SK-N-SH (cell line): ENCODE data around the gene RNPEPL1. TPM values are rescaled to one million over a fixed set of nuclear protein-coding genes. Genes with fewer than 3 reads are reported as not detected.

ENCODE experiments used
- CTCF ChIA-PET: fragments of 300-600, 350-600 bp; formaldehyde crosslinking; extraction: SDS; loops from one replicate; lab custom pipeline; 2021; lab: Yijun Ruan, JAX
- POLR2A ChIA-PET: fragments of 350-600 bp; sonication (Branson Sonifier 250); formaldehyde crosslinking; extraction: SDS; loops from one replicate; lab custom pipeline; 2020; ENCODE audit warnings: antibody characterized with exemption, inconsistent platforms; lab: Yijun Ruan, JAX
- DNase-seq: peaks from one replicate; pipeline ENCODE4 v3.0.0; 2012
- H2AFZ ChIP-seq: fragments of 200-600 bp; sonication (generic); 2 replicates; pipeline ENCODE4 v1.8.1; 2016; ENCODE audit warnings: antibody characterized with exemption, mild to moderate bottlenecking, low read depth
- H3F3A ChIP-seq: fragments of 200-600 bp; sonication (generic); replicated peaks from 2 replicates; pipeline ENCODE3; 2016; ENCODE audit warnings: antibody characterized with exemption, mild to moderate bottlenecking; ENCODE audit not compliant: insufficient read depth
- H3K27ac ChIP-seq, 2 experiments: fragments of 200-500 bp in 1 of 2; fragments of 200-600 bp in 1 of 2; sonication (Bioruptor generic) in 1 of 2; sonication (generic), shearing (Covaris generic) in 1 of 2; 2 replicates each; pipeline versions ENCODE4 v1.5.1 to v1.6.1; 2014 to 2016; ENCODE audit warnings: low read depth in 2 of 2, inconsistent platforms in 1 of 2, low read length in 1 of 2, mild to moderate bottlenecking in 1 of 2, mixed read lengths in 1 of 2
- H3K27me3 ChIP-seq: fragments of 200-600 bp; sonication (generic), shearing (Covaris generic); 2 replicates; pipeline ENCODE4 v1.6.1; 2016; ENCODE audit warnings: mixed run types; ENCODE audit not compliant: insufficient read depth
- H3K36me3 ChIP-seq, 2 experiments: fragments of 200-500 bp in 1 of 2; fragments of 200-600 bp in 1 of 2; sonication (Bioruptor generic) in 1 of 2; sonication (generic) in 1 of 2; replicated peaks in 1 of 2; 2 replicates each; pipeline versions ENCODE3 to v1.5.1; 2014 to 2016; ENCODE audit warnings: low read length in 1 of 2, mild to moderate bottlenecking in 1 of 2; ENCODE audit not compliant: insufficient read depth in 2 of 2, control insufficient read depth in 1 of 2
- H3K4me1 ChIP-seq, 2 experiments: fragments of 200-500 bp in 1 of 2; fragments of 200-600 bp in 1 of 2; sonication (Bioruptor generic) in 1 of 2; sonication (generic), shearing (Covaris generic) in 1 of 2; 2 replicates each; pipeline versions ENCODE4 v1.5.1 to v1.6.1; 2014 to 2016; ENCODE audit warnings: low read depth in 1 of 2, low read length in 1 of 2, mixed run types in 1 of 2; ENCODE audit not compliant: insufficient read depth in 2 of 2, control insufficient read depth in 1 of 2
- H3K4me2 ChIP-seq: fragments of 200-600 bp; sonication (generic), shearing (Covaris generic); 2 replicates; pipeline ENCODE4 v1.6.1; 2017; ENCODE audit warnings: mixed run types
- H3K4me3 ChIP-seq, 2 experiments: fragments of 200-500 bp in 1 of 2; fragments of 200-600 bp in 1 of 2; sonication (Bioruptor generic) in 1 of 2; sonication (generic), shearing (Covaris generic) in 1 of 2; 2 replicates each; pipeline versions ENCODE4 v1.5.1 to v1.8.1; 2014 to 2016; ENCODE audit warnings: low read depth in 2 of 2, inconsistent platforms in 1 of 2, low read length in 1 of 2, mild to moderate bottlenecking in 1 of 2, mixed read lengths in 1 of 2, moderate library complexity in 1 of 2
- H3K79me2 ChIP-seq: fragments of 200-600 bp; sonication (generic); 2 replicates; pipeline ENCODE4 v1.8.1; 2017; ENCODE audit warnings: mild to moderate bottlenecking; ENCODE audit not compliant: insufficient read depth
- H3K9ac ChIP-seq: fragments of 200-600 bp; sonication (generic); 2 replicates; pipeline ENCODE4 v1.6.1; 2017; ENCODE audit warnings: mixed run types
- H3K9me2 ChIP-seq: fragments of 200-600 bp; sonication (generic); 2 replicates; pipeline ENCODE4 v1.6.1; 2017; ENCODE audit warnings: mixed run types
- H3K9me3 ChIP-seq: fragments of 200-600 bp; sonication (generic); 2 replicates; pipeline ENCODE4 v1.6.1; 2017; ENCODE audit warnings: mixed run types, mild to moderate bottlenecking, moderate library complexity
- H4K20me1 ChIP-seq: fragments of 200-600 bp; sonication (generic); 2 replicates; pipeline ENCODE4 v1.6.1; 2017; ENCODE audit warnings: mild to moderate bottlenecking, mixed run types; ENCODE audit not compliant: insufficient read depth
- CHD2 ChIP-seq: fragments of 150-350 bp; IDR thresholded peaks from 2 replicates; pipeline ENCODE4 v1.6.1; 2018; ENCODE audit warnings: low read length; ENCODE audit not compliant: partially characterized antibody
- EZH2phosphoT487 ChIP-seq: fragments of 200-600 bp; sonication (generic); IDR thresholded peaks from 2 replicates; pipeline ENCODE4 v1.6.1; 2017; ENCODE audit warnings: low read depth, mixed run types, mild to moderate bottlenecking, antibody characterized with exemption, moderate library complexity, borderline replicate concordance
- FOSL2 ChIP-seq: IDR thresholded peaks from 2 replicates; pipeline ENCODE4 v1.4.0; 2012; ENCODE audit warnings: low read depth, mild to moderate bottlenecking, moderate library complexity, borderline replicate concordance
- FOXJ3 ChIP-seq: sonication (generic); formaldehyde crosslinking; IDR thresholded peaks from 2 replicates; pipeline ENCODE4 v1.5.1; 2020; ENCODE audit warnings: mild to moderate bottlenecking, missing genetic modification reagents
- JUND ChIP-seq: IDR thresholded peaks from 2 replicates; pipeline ENCODE4 v1.4.0; 2012
- NFIC ChIP-seq: IDR thresholded peaks from 2 replicates; pipeline ENCODE4 v1.4.0; 2012; ENCODE audit warnings: borderline replicate concordance
- POLR2AphosphoS5 ChIP-seq: IDR thresholded peaks from 2 replicates; pipeline ENCODE4 v1.6.1; 2012; ENCODE audit warnings: low read depth, low read length
- RAD21 ChIP-seq: IDR thresholded peaks from 2 replicates; pipeline ENCODE4 v1.6.1; 2012; ENCODE audit warnings: mild to moderate bottlenecking, low read length
- TCF12 ChIP-seq: IDR thresholded peaks from 2 replicates; pipeline ENCODE4 v1.4.0; 2012
- WGBS: methylation state at CpG from one replicate; pipeline ENCODE4 v1.1.6; 2017; ENCODE audit warnings: low lambda C conversion rate; 5-methylcytosine and 5-hydroxymethylcytosine counted together
- polyA plus RNA-seq, 3 experiments: library from polyadenylated mRNA; depleted of rRNA; stranded (reverse); fragments of >200 nt; gene quantifications; 2 replicates each; pipeline ENCODE4 v1.2.3, GENCODE V29; 2012
- TF ChIP-seq, protein P1 (sequence below): IDR thresholded peaks from 2 replicates; pipeline ENCODE4 v1.6.1; 2012; ENCODE audit warnings: mild to moderate bottlenecking, low read depth, low read length, moderate library complexity
- TF ChIP-seq, protein P2 (sequence below): IDR thresholded peaks from 2 replicates; pipeline ENCODE4; 2012
- TF ChIP-seq, protein P3 (sequence below): fragments of 150-350 bp; IDR thresholded peaks from 2 replicates; pipeline ENCODE4 v1.6.1; 2016; ENCODE audit warnings: mild to moderate bottlenecking, low read depth, low read length
- TF ChIP-seq, protein P4 (sequence below): fragments of 150-350 bp; IDR thresholded peaks from 2 replicates; pipeline ENCODE4 v1.6.1; 2017; ENCODE audit warnings: antibody characterized with exemption, low read length, low read depth, borderline replicate concordance
- TF ChIP-seq, protein P5 (sequence below): fragments of 200-600 bp; sonication (generic); IDR thresholded peaks from 2 replicates; pipeline ENCODE4 v1.6.1; 2017; ENCODE audit warnings: antibody characterized with exemption, mild to moderate bottlenecking, moderate library complexity
- TF ChIP-seq, protein P6 (sequence below): IDR thresholded peaks from 2 replicates; pipeline ENCODE4 v1.4.0; 2012; ENCODE audit warnings: low read depth, borderline replicate concordance

RNPEPL1 gene
- polyA plus RNA-seq, 1 of the 3 experiments (the other 2 are of a cell fraction): 14.3 TPM

DNA sequence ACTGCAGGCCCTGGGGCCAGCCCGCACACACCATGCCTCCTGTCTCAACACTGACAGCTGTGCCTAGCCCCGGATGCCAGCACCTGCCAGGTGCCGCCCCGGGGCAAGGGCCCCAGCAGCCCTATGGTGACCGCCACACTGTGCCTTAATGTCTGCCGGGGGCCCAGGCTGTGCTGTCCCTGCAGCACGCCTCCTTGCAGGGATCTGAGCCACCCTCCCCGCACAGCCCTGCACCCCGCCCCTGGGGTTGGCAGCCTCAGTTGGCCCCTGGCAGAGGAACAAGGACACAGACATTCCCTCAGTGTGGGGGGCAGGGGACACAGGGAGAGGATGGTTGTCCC, 9.8 kb downstream of the RNPEPL1 start (continued):
- TF ChIP-seq, protein P1, sequence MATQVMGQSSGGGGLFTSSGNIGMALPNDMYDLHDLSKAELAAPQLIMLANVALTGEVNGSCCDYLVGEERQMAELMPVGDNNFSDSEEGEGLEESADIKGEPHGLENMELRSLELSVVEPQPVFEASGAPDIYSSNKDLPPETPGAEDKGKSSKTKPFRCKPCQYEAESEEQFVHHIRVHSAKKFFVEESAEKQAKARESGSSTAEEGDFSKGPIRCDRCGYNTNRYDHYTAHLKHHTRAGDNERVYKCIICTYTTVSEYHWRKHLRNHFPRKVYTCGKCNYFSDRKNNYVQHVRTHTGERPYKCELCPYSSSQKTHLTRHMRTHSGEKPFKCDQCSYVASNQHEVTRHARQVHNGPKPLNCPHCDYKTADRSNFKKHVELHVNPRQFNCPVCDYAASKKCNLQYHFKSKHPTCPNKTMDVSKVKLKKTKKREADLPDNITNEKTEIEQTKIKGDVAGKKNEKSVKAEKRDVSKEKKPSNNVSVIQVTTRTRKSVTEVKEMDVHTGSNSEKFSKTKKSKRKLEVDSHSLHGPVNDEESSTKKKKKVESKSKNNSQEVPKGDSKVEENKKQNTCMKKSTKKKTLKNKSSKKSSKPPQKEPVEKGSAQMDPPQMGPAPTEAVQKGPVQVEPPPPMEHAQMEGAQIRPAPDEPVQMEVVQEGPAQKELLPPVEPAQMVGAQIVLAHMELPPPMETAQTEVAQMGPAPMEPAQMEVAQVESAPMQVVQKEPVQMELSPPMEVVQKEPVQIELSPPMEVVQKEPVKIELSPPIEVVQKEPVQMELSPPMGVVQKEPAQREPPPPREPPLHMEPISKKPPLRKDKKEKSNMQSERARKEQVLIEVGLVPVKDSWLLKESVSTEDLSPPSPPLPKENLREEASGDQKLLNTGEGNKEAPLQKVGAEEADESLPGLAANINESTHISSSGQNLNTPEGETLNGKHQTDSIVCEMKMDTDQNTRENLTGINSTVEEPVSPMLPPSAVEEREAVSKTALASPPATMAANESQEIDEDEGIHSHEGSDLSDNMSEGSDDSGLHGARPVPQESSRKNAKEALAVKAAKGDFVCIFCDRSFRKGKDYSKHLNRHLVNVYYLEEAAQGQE: no peak
- TF ChIP-seq, protein P2, sequence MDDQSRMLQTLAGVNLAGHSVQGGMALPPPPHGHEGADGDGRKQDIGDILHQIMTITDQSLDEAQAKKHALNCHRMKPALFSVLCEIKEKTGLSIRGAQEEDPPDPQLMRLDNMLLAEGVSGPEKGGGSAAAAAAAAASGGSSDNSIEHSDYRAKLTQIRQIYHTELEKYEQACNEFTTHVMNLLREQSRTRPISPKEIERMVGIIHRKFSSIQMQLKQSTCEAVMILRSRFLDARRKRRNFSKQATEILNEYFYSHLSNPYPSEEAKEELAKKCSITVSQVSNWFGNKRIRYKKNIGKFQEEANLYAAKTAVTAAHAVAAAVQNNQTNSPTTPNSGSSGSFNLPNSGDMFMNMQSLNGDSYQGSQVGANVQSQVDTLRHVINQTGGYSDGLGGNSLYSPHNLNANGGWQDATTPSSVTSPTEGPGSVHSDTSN: no peak
- TF ChIP-seq TCF12: no peak

DNA sequence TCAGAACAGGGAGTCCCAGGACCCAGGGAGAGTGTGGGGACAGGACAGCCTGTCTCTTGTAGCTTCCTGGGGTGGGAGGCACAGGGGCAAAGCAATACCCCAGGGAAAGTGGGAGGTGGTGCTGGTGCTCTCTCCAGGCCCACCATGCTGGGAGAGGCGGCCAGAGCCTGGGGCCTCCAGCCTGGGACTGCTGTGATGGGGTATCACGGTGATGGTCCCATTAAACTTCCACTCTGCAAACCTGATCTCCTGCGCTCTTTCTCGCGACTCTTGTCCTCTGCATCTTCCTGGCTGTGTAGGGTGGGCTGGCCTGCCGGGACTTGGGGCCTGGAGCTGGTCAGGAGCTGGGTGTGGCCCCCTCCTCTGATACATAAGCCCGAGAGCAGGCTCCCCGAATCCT, 10.2 kb downstream of the RNPEPL1 start:
- Histone ChIP-seq H2AFZ (no peak overlapping the region), H3K27ac (no peak overlapping the region), H3K4me3 (no peak overlapping the region), H3K79me2 (peaks cover 42% of the 10 kb centered on the region), H3K4me2 (no peak overlapping the region), H3K27me3 (no peaks in the 10 kb centered on the region), H3K9me3 (no peaks in the 10 kb centered on the region), H3K4me1 (peaks cover 0 to 7% of the 10 kb centered on the region in 2 experiments; a peak in 1 of 4 replicates), H3K9me2 (no peaks in the 10 kb centered on the region), H3K36me3 (peaks cover 8 to 44% of the 10 kb centered on the region in 2 experiments), H3K9ac (no peak overlapping the region), H3F3A (peaks cover 3% of the 10 kb centered on the region), H4K20me1 (peaks cover 17% of the 10 kb centered on the region; the same call in 1 of the 2 replicates)
- ChIA-PET CTCF (interaction anchor here (1.9 to 3.1 kb wide), 2 partner anchors 12 to 64 kb away, joined by 6 to 14 read pairs; no protein-coding TSS in a partner anchor), POLR2A (interaction anchor here (0.9 kb wide), 1 partner anchor 10 kb away, joined by 3 read pairs; the partner anchor contains the start of gene RNPEPL1)
- no peak for DNase-seq
- whole genome bisulfite sequencing: 92% methylated on average over 6 of the region's 8 CpGs
- TF ChIP-seq, protein P3, sequence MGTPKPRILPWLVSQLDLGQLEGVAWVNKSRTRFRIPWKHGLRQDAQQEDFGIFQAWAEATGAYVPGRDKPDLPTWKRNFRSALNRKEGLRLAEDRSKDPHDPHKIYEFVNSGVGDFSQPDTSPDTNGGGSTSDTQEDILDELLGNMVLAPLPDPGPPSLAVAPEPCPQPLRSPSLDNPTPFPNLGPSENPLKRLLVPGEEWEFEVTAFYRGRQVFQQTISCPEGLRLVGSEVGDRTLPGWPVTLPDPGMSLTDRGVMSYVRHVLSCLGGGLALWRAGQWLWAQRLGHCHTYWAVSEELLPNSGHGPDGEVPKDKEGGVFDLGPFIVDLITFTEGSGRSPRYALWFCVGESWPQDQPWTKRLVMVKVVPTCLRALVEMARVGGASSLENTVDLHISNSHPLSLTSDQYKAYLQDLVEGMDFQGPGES: no peak
- TF ChIP-seq, protein P1: no peak
- TF ChIP-seq, protein P2: no peak
- TF ChIP-seq, protein P4, sequence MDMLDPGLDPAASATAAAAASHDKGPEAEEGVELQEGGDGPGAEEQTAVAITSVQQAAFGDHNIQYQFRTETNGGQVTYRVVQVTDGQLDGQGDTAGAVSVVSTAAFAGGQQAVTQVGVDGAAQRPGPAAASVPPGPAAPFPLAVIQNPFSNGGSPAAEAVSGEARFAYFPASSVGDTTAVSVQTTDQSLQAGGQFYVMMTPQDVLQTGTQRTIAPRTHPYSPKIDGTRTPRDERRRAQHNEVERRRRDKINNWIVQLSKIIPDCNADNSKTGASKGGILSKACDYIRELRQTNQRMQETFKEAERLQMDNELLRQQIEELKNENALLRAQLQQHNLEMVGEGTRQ: no peak
- no peak for TF ChIP-seq RAD21
- TF ChIP-seq FOSL2: no peak
- no peak for TF ChIP-seq JUND
- no peak for TF ChIP-seq POLR2AphosphoS5
- TF ChIP-seq NFIC: no peak
- TF ChIP-seq, protein P5, sequence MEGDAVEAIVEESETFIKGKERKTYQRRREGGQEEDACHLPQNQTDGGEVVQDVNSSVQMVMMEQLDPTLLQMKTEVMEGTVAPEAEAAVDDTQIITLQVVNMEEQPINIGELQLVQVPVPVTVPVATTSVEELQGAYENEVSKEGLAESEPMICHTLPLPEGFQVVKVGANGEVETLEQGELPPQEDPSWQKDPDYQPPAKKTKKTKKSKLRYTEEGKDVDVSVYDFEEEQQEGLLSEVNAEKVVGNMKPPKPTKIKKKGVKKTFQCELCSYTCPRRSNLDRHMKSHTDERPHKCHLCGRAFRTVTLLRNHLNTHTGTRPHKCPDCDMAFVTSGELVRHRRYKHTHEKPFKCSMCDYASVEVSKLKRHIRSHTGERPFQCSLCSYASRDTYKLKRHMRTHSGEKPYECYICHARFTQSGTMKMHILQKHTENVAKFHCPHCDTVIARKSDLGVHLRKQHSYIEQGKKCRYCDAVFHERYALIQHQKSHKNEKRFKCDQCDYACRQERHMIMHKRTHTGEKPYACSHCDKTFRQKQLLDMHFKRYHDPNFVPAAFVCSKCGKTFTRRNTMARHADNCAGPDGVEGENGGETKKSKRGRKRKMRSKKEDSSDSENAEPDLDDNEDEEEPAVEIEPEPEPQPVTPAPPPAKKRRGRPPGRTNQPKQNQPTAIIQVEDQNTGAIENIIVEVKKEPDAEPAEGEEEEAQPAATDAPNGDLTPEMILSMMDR: no peak
- no peak for TF ChIP-seq FOXJ3 (CRISPR knock-in tag)
- no peak for TF ChIP-seq EZH2phosphoT487
- TF ChIP-seq, protein P6, sequence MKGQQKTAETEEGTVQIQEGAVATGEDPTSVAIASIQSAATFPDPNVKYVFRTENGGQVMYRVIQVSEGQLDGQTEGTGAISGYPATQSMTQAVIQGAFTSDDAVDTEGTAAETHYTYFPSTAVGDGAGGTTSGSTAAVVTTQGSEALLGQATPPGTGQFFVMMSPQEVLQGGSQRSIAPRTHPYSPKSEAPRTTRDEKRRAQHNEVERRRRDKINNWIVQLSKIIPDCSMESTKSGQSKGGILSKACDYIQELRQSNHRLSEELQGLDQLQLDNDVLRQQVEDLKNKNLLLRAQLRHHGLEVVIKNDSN: no peak
- TF ChIP-seq CHD2: no peak
